Stomach (tissue), 9 donors: ENCODE data around the gene SLAMF9. TPM values are rescaled to one million over a fixed set of nuclear protein-coding genes. Genes with fewer than 3 reads are reported as not detected.

Experiments used
- DNase-seq, 2 donors: peaks; one replicate each; pipeline versions ENCODE4 v3.0.0 to v3.0.0-alpha.2; 2013 to 2019
- H3K27ac ChIP-seq, 5 donors: fragments of 200-600 bp in 4 of 5; sonication (generic) in 4 of 5; one replicate each; pipeline ENCODE4 v1.5.1; 2013 to 2019; ENCODE audit warnings: mild to moderate bottlenecking in 1 of 5, moderate library complexity in 1 of 5
- H3K27me3 ChIP-seq, 3 donors: fragments of 200-600 bp; sonication (generic); one replicate each; pipeline ENCODE4 v1.5.1; 2017 to 2019; ENCODE audit warnings: mixed run types in 1 of 3
- H3K36me3 ChIP-seq, 4 donors: fragments of 200-600 bp; sonication (generic); 1 replicate in 3 of 4; 2 replicates in 1 of 4; pipeline ENCODE4 v1.5.1; 2016 to 2019
- H3K4me1 ChIP-seq, 4 donors: fragments of 200-600 bp; sonication (generic); one replicate each; pipeline ENCODE4 v1.5.1; 2016 to 2019
- H3K4me3 ChIP-seq, 4 donors: fragments of 200-600 bp; sonication (generic) in 3 of 4; one replicate each; pipeline ENCODE4 v1.5.1; 2016 to 2019; ENCODE audit warnings: mild to moderate bottlenecking in 1 of 4
- H3K9me3 ChIP-seq, 4 donors: fragments of 200-600 bp; sonication (generic); one replicate each; pipeline ENCODE4 v1.5.1; 2016 to 2019
- CTCF ChIP-seq, 7 experiments: fragments of 450-650 bp in 4 of 7; fragments of 200-600 bp in 3 of 7; sonication (generic) in 3 of 7; IDR thresholded peaks; one replicate each; pipeline ENCODE4 v1.5.1; 2016 to 2019; ENCODE audit warnings: antibody characterized with exemption in 7 of 7, control low read depth in 2 of 7, mild to moderate bottlenecking in 1 of 7
- EP300 ChIP-seq: sonication (generic); formaldehyde crosslinking; IDR thresholded peaks from one replicate; pipeline ENCODE4 v1.6.1; 2017; ENCODE audit warnings: antibody characterized with exemption
- POLR2A ChIP-seq, 4 donors: fragments of 450-650 bp; IDR thresholded peaks; one replicate each; pipeline ENCODE4 v1.6.1; 2016; ENCODE audit warnings: antibody characterized with exemption in 4 of 4, control low read depth in 2 of 4, mild to moderate bottlenecking in 1 of 4, moderate library complexity in 1 of 4
- POLR2AphosphoS5 ChIP-seq, 3 donors: sonication (generic); formaldehyde crosslinking; IDR thresholded peaks; one replicate each; pipeline ENCODE4 v1.6.1; 2016; ENCODE audit warnings: antibody characterized with exemption in 3 of 3
- WGBS, 5 donors: extraction: QIAGEN DNeasy Blood & Tissue Kit in 3 of 5; methylation state at CpG; one replicate each; pipeline versions ENCODE4 v1.1.5 to v1.1.7; 2013 to 2018; 5-methylcytosine and 5-hydroxymethylcytosine counted together
- intact Hi-C: fragments of 100-400 bp; cut with DNase I; formaldehyde crosslinking; loops from one replicate; pipeline ENCODE4 v1.15.1; 2023; ENCODE audit warnings: low total_unique reads
- polyA plus RNA-seq, 3 donors: library from polyadenylated mRNA; stranded (reverse); fragments of 200-250 nt; gene quantifications; one replicate each; pipeline ENCODE4 v1.2.3, GENCODE V29; 2013
- total RNA-seq, 5 donors: library from RNA; depleted of rRNA; stranded (reverse); fragments of >200 nt; gene quantifications; one replicate each; pipeline versions ENCODE4 v1.1.0 to v1.2.3, GENCODE V29; 2014 to 2016
- donor health status: healthy with polysubstance abuse.
- donor health status: Bipolar disorder and iron deficiency.
- donor health status: healthy.

Gene SLAMF9
- total and polyA plus RNA-seq, 8 donors, result 0.87 TPM; not detected in 7

GRCh38 chr1:159935719-159936272 lies 18.2 kb downstream of the SLAMF9 start:
- peaks cover 0 to 16% (median 0%) of the 10 kb centered on the region in 3 donors for H3K27me3 ChIP-seq
- peaks cover 12 to 35% (median 22%) of the 10 kb centered on the region in 4 donors for H3K4me1 ChIP-seq
- TF ChIP-seq POLR2AphosphoS5 (IDR thresholded peaks at IDR 0.05), result no peak
- TF ChIP-seq POLR2A (IDR thresholded peaks at IDR 0.05), result no peak
- WGBS, 5 donors, result 63 to 71% (median 68%) methylated on average over 4 of the region's 4 CpGs
- H3K36me3 ChIP-seq, result peaks cover 0 to 3% (median 0%) of the 10 kb centered on the region in 4 donors
- H3K4me3 ChIP-seq, result no peak overlapping the region
- intact Hi-C loops, result no loop called here
- peak in 1 of 2 donors; percentile 47 for DNase-seq
- no peak overlapping the region for H3K27ac ChIP-seq
- H3K9me3 ChIP-seq, result no peaks in the 10 kb centered on the region

GRCh38 chr1:159935305-159935704 lies 18.7 kb downstream of the SLAMF9 start:
- Histone ChIP-seq H3K27ac (no peak overlapping the region), H3K9me3 (no peaks in the 10 kb centered on the region), H3K4me1 (peaks cover 12 to 35% (median 22%) of the 10 kb centered on the region in 4 donors), H3K27me3 (peaks cover 0 to 16% (median 0%) of the 10 kb centered on the region in 3 donors), H3K4me3 (no peak overlapping the region), H3K36me3 (peaks cover 0 to 4% (median 0%) of the 10 kb centered on the region in 4 donors)
- intact Hi-C loops, result no loop called here
- no peak for DNase-seq
- WGBS, 5 donors, result 85 to 91% (median 87%) methylated on average over 11 of the region's 11 CpGs
- no peak for TF ChIP-seq POLR2AphosphoS5 (IDR thresholded peaks at IDR 0.05)
- no peak for TF ChIP-seq POLR2A (IDR thresholded peaks at IDR 0.05)
- TF ChIP-seq CTCF (IDR thresholded peaks at IDR 0.05), result no peak
- TF ChIP-seq EP300, result no peak

GRCh38 chr1:159934136-159935039 lies 19.6 kb downstream of the SLAMF9 start:
- Histone ChIP-seq H3K9me3 (no peaks in the 10 kb centered on the region), H3K36me3 (peaks cover 0 to 8% (median 0%) of the 10 kb centered on the region in 4 donors), H3K4me1 (peaks cover 12 to 32% (median 22%) of the 10 kb centered on the region in 4 donors), H3K27ac (no peak overlapping the region), H3K4me3 (no peak overlapping the region), H3K27me3 (peaks cover 0 to 16% (median 0%) of the 10 kb centered on the region in 3 donors)
- TF ChIP-seq POLR2A (IDR thresholded peaks at IDR 0.05) (no peak), EP300 (no peak), POLR2AphosphoS5 (IDR thresholded peaks at IDR 0.05) (no peak), CTCF (IDR thresholded peaks at IDR 0.05) (no peak)
- intact Hi-C loops, result loop anchor here (5.0 kb wide), 1 partner anchor 73 kb away; no protein-coding TSS in a partner anchor
- 88 to 92% (median 91%) methylated on average over 7 to 14 of the region's 14 CpGs for WGBS, 5 donors
- no peak for DNase-seq

GRCh38 chr1:159933347-159933746 lies 20.7 kb downstream of the SLAMF9 start:
- intact Hi-C loops, result loop anchor here (5.0 kb wide), 1 partner anchor 74 kb away; no protein-coding TSS in a partner anchor
- peaks cover 0 to 10% (median 0%) of the 10 kb centered on the region in 4 donors for H3K36me3 ChIP-seq
- 82 to 95% (median 84%) methylated on average over 4 of the region's 4 CpGs for WGBS, 5 donors
- peaks cover 0 to 16% (median 0%) of the 10 kb centered on the region in 3 donors for H3K27me3 ChIP-seq
- no peak overlapping the region for H3K27ac ChIP-seq
- no peak overlapping the region for H3K4me3 ChIP-seq
- H3K4me1 ChIP-seq, result peaks cover 12 to 25% (median 20%) of the 10 kb centered on the region in 4 donors
- no peak for DNase-seq
- H3K9me3 ChIP-seq, result no peaks in the 10 kb centered on the region
- TF ChIP-seq CTCF (IDR thresholded peaks at IDR 0.05), result no peak
- no peak for TF ChIP-seq POLR2A (IDR thresholded peaks at IDR 0.05)
- no peak for TF ChIP-seq EP300
- no peak for TF ChIP-seq POLR2AphosphoS5 (IDR thresholded peaks at IDR 0.05)
